HPDE6-E6E7 (cell line): Measurements from ENCODE around the gene HUNK.

Source experiments
- DNase-seq: peaks from one replicate; pipeline ENCODE4 v3.0.0; 2011; ENCODE audit warnings: missing footprints; ENCODE audit errors: extremely low spot score

Gene HUNK

GRCh38 chr21:31952828-31953227, 80.0 kb downstream of the HUNK start:
- DNase-seq: no peak

- no peak for DNase-seq
Observed at GRCh38 chr21:31957631-31958030, 84.8 kb downstream of the HUNK start.

- DNase-seq: no peak
Observed at GRCh38 chr21:31959881-31960280, 87.1 kb downstream of the HUNK start.

- no peak for DNase-seq
Observed at GRCh38 chr21:31961027-31961426, 88.2 kb downstream of the HUNK start.

GRCh38 chr21:31961704-31962103, 88.9 kb downstream of the HUNK start:
- no peak for DNase-seq

- no peak for DNase-seq
Observed at GRCh38 chr21:31964692-31965091, 91.9 kb downstream of the HUNK start.

- no peak for DNase-seq
Observed at GRCh38 chr21:31967334-31967733, 94.5 kb downstream of the HUNK start.

GRCh38 chr21:31972622-31973021, 99.8 kb downstream of the HUNK start:
- no peak for DNase-seq

- DNase-seq: no peak
Observed at GRCh38 chr21:31973402-31973944, 100.7 kb downstream of the HUNK start.

- no peak for DNase-seq
Observed at GRCh38 chr21:31974454-31974985, 101.7 kb downstream of the HUNK start.

- DNase-seq: no peak
Observed at GRCh38 chr21:31975491-31975890, 102.7 kb downstream of the HUNK start.

GRCh38 chr21:31977816-31978215, 105.0 kb downstream of the HUNK start:
- no peak for DNase-seq

- no peak for DNase-seq
Observed at GRCh38 chr21:31983120-31983519, 110.3 kb downstream of the HUNK start.

GRCh38 chr21:31983554-31983953, 110.7 kb downstream of the HUNK start:
- DNase-seq: no peak

- DNase-seq: no peak
Observed at GRCh38 chr21:31985398-31985797, 112.6 kb downstream of the HUNK start.

- DNase-seq: no peak
Observed at GRCh38 chr21:31986035-31986856, 113.4 kb downstream of the HUNK start.

GRCh38 chr21:31987696-31988095, 114.9 kb downstream of the HUNK start:
- no peak for DNase-seq

- no peak for DNase-seq
Observed at GRCh38 chr21:31988492-31989290, 115.9 kb downstream of the HUNK start.

GRCh38 chr21:31991356-31992331, 118.8 kb downstream of the HUNK start:
- no peak for DNase-seq

- no peak for DNase-seq
Observed at GRCh38 chr21:31992391-31992790, 119.6 kb downstream of the HUNK start.
